Activated naive CD8-positive, alpha-beta T cell treated with anti-CD3 and anti-CD28 coated beads, Interleukin-2, amount 50 U/mL, for 24 hours (primary cell): ENCODE measurements around the gene ATP6V0A1.
"Not testable (repeated sequence)": the region's sequence is repeated elsewhere in the genome, so short reads cannot be mapped to it uniquely, and the experiment has no call there.

Experiments
- ATAC-seq: fragments of 150-1000 bp; cut with Tn5 transposase; one replicate; pipeline ENCODE4 v1.10.0; 2021
- DNase-seq: peaks from one replicate; pipeline ENCODE4 v3.0.0; 2021
- H3K27ac Mint-ChIP-seq: one replicate; pipeline ENCODE4 v1.8.0; 2021; ENCODE audit warnings: mild to moderate bottlenecking, mixed read lengths
- H3K27me3 Mint-ChIP-seq: one replicate; pipeline ENCODE4 v1.8.0; 2021; ENCODE audit warnings: mixed read lengths
- H3K36me3 Mint-ChIP-seq: one replicate; pipeline ENCODE4 v1.8.0; 2021; ENCODE audit warnings: low read depth, mixed read lengths
- H3K4me1 Mint-ChIP-seq: one replicate; pipeline ENCODE4 v1.8.0; 2021; ENCODE audit warnings: mixed read lengths
- H3K4me3 Mint-ChIP-seq: one replicate; pipeline ENCODE4 v1.8.0; 2021; ENCODE audit warnings: mild to moderate bottlenecking, moderate library complexity, mixed read lengths
- H3K9me3 Mint-ChIP-seq: one replicate; pipeline ENCODE4 v1.8.0; 2021; ENCODE audit warnings: mixed read lengths

Gene ATP6V0A1

GRCh38 chr17:42555961-42556617 lies 97.4 kb downstream of the ATP6V0A1 start:
- H3K27ac Mint-ChIP-seq, DNase-seq, ATAC-seq, H3K9me3 Mint-ChIP-seq, H3K27me3 Mint-ChIP-seq, H3K36me3 Mint-ChIP-seq: not testable (repeated sequence)
- H3K4me3 Mint-ChIP-seq = peak overlapping the region; percentile 86
- peaks cover 24% of the 10 kb centered on the region for H3K4me1 Mint-ChIP-seq

GRCh38 chr17:42559075-42559474 lies 100.4 kb downstream of the ATP6V0A1 start:
- no peaks in the 10 kb centered on the region for H3K9me3 Mint-ChIP-seq

GRCh38 chr17:42560246-42560645 lies 101.6 kb downstream of the ATP6V0A1 start:
- ATAC-seq (no peak), DNase-seq (no peak)
- Mint-ChIP-seq H3K27me3 (no peaks in the 10 kb centered on the region), H3K9me3 (no peaks in the 10 kb centered on the region), H3K36me3 (peaks cover 8% of the 10 kb centered on the region), H3K4me3 (no peak overlapping the region), H3K27ac (no peak overlapping the region), H3K4me1 (peaks cover 36% of the 10 kb centered on the region)

More at GRCh38 chr17:42559075-42559474, 100.4 kb downstream of the ATP6V0A1 start:
- Mint-ChIP-seq H3K4me1 (peaks cover 40% of the 10 kb centered on the region), H3K4me3 (no peak overlapping the region), H3K27me3 (no peaks in the 10 kb centered on the region), H3K27ac (no peak overlapping the region), H3K36me3 (peaks cover 5% of the 10 kb centered on the region)
- ATAC-seq (no peak), DNase-seq (no peak)

GRCh38 chr17:42561897-42562387 lies 103.3 kb downstream of the ATP6V0A1 start, which contains the start of gene COASY:
TSS of gene COASY (plus strand) at chr17:42562148. CDS start at chr17:42562623, 475 bp downstream.
- DNase-seq = peak; percentile 95
- peaks cover 12% of the 10 kb centered on the region for H3K36me3 Mint-ChIP-seq
- H3K9me3 Mint-ChIP-seq = no peaks in the 10 kb centered on the region
- H3K27me3 Mint-ChIP-seq = no peaks in the 10 kb centered on the region
- H3K4me3 Mint-ChIP-seq = peak within 1 kb of the TSS; percentile 91
- peak within 1 kb of the TSS; percentile 92 for H3K27ac Mint-ChIP-seq
- ATAC-seq = peak; percentile 77
- H3K4me1 Mint-ChIP-seq = peaks cover 36% of the 10 kb centered on the region

GRCh38 chr17:42562388-42563142 lies 103.9 kb downstream of the ATP6V0A1 start:
- H3K4me1 Mint-ChIP-seq = peaks cover 37% of the 10 kb centered on the region
- no peaks in the 10 kb centered on the region for H3K9me3 Mint-ChIP-seq
- DNase-seq (no peak), ATAC-seq (peak; percentile 4)
- peaks cover 14% of the 10 kb centered on the region for H3K36me3 Mint-ChIP-seq
- H3K27me3 Mint-ChIP-seq = no peaks in the 10 kb centered on the region
- H3K27ac Mint-ChIP-seq = peak overlapping the region; percentile 92
- peak overlapping the region; percentile 91 for H3K4me3 Mint-ChIP-seq

- ATAC-seq (no peak), DNase-seq (no peak)
- Mint-ChIP-seq H3K4me3 (peak overlapping the region; percentile 91), H3K27ac (peak overlapping the region; percentile 92), H3K4me1 (peaks cover 42% of the 10 kb centered on the region), H3K27me3 (no peaks in the 10 kb centered on the region), H3K36me3 (peaks cover 17% of the 10 kb centered on the region), H3K9me3 (no peaks in the 10 kb centered on the region)
Measured at GRCh38 chr17:42563143-42563509, 104.4 kb downstream of the ATP6V0A1 start.

GRCh38 chr17:42563543-42563942 lies 104.9 kb downstream of the ATP6V0A1 start:
- Mint-ChIP-seq H3K27me3 (no peaks in the 10 kb centered on the region), H3K36me3 (peaks cover 18% of the 10 kb centered on the region), H3K4me1 (peaks cover 44% of the 10 kb centered on the region), H3K4me3 (peak overlapping the region; percentile 91), H3K27ac (peak overlapping the region; percentile 92), H3K9me3 (no peaks in the 10 kb centered on the region)
- DNase-seq = no peak
- no peak for ATAC-seq

GRCh38 chr17:42563950-42564349 lies 105.3 kb downstream of the ATP6V0A1 start:
- H3K27me3 Mint-ChIP-seq = no peaks in the 10 kb centered on the region
- H3K4me1 Mint-ChIP-seq = peaks cover 48% of the 10 kb centered on the region
- peaks cover 22% of the 10 kb centered on the region for H3K36me3 Mint-ChIP-seq
- peak overlapping the region; percentile 91 for H3K4me3 Mint-ChIP-seq
- no peak for ATAC-seq
- no peak for DNase-seq
- no peaks in the 10 kb centered on the region for H3K9me3 Mint-ChIP-seq
- H3K27ac Mint-ChIP-seq = peak overlapping the region; percentile 92

- ATAC-seq (no peak), DNase-seq (no peak)
- Mint-ChIP-seq H3K4me1 (peaks cover 56% of the 10 kb centered on the region), H3K4me3 (no peak overlapping the region), H3K9me3 (no peaks in the 10 kb centered on the region), H3K27ac (no peak overlapping the region), H3K27me3 (no peaks in the 10 kb centered on the region), H3K36me3 (peaks cover 31% of the 10 kb centered on the region)
Measured at GRCh38 chr17:42564815-42565522, 106.3 kb downstream of the ATP6V0A1 start.

GRCh38 chr17:42565523-42566214 lies 107.0 kb downstream of the ATP6V0A1 start:
- ATAC-seq (no peak), DNase-seq (no peak)
- Mint-ChIP-seq H3K36me3 (peaks cover 36% of the 10 kb centered on the region), H3K27me3 (no peaks in the 10 kb centered on the region), H3K4me3 (no peak overlapping the region), H3K27ac (peak overlapping the region; percentile 92), H3K9me3 (no peaks in the 10 kb centered on the region), H3K4me1 (peaks cover 55% of the 10 kb centered on the region)

- Mint-ChIP-seq H3K27ac (peak overlapping the region; percentile 92), H3K9me3 (no peaks in the 10 kb centered on the region)
Measured at GRCh38 chr17:42566215-42566882, 107.7 kb downstream of the ATP6V0A1 start.

GRCh38 chr17:42566883-42567573 lies 108.3 kb downstream of the ATP6V0A1 start, which contains the start of gene MLX:
TSS of gene MLX (plus strand) at chr17:42567100. CDS start at chr17:42567125, 25 bp downstream.
- H3K27me3 Mint-ChIP-seq = no peaks in the 10 kb centered on the region
- peak; percentile 95 for DNase-seq
- peak within 1 kb of the TSS; percentile 92 for H3K27ac Mint-ChIP-seq
- peak; percentile 73 for ATAC-seq
- H3K36me3 Mint-ChIP-seq = peaks cover 46% of the 10 kb centered on the region
- H3K9me3 Mint-ChIP-seq = no peaks in the 10 kb centered on the region
- peak within 1 kb of the TSS; percentile 91 for H3K4me3 Mint-ChIP-seq
- H3K4me1 Mint-ChIP-seq = peaks cover 48% of the 10 kb centered on the region

More at GRCh38 chr17:42566215-42566882, 107.7 kb downstream of the ATP6V0A1 start:
- peaks cover 54% of the 10 kb centered on the region for H3K4me1 Mint-ChIP-seq
- H3K27me3 Mint-ChIP-seq = no peaks in the 10 kb centered on the region
- ATAC-seq (no peak), DNase-seq (no peak)
- peaks cover 42% of the 10 kb centered on the region for H3K36me3 Mint-ChIP-seq
- H3K4me3 Mint-ChIP-seq = peak overlapping the region; percentile 91
